ENCODE data around the gene CEP131.

DNA sequence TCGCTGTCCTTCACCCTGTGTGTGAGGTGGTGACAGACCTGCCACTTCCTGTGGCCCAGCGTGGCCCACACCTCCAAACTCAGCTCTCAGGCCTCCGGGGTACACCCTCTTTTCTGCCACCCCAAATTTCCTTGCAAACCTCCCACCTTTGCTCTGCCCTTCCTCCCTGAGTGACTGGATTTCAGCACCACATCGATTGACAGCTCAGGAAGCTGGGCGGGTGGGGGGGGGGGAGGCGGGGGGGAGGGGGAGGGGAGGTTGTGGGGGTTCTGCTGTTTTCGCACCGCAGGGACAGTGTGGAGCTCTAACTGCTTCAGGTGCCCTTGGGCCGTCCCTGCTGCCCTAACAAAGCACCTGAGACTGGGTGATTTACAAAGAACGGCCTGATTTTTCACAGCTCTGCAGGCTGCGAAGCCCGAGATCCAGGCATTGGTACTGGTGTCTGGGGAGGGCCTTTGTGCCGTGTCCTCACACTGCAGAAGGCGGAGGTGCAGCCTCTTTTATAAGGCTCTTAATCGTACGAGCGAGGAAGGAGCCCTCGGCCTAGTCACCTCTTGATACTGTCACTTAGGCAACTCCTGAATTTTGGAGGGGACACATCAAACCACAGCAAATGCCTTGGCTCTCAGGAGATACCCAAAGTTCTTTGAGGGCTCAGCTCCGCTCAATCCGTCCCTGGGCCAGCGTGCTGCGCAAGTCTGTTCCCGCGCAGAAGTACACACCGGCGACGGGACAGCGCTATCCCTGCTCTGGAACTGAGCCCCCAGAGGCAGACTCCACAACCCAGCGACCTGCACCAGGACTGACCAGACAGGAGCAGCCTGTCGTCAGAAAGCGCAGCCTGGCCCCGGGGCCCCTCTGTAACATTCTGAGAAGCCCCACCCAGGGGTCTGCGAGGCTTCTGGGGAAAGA, 19.9 kb upstream of the CEP131 start:
- TF ChIP-seq, protein P1, sequence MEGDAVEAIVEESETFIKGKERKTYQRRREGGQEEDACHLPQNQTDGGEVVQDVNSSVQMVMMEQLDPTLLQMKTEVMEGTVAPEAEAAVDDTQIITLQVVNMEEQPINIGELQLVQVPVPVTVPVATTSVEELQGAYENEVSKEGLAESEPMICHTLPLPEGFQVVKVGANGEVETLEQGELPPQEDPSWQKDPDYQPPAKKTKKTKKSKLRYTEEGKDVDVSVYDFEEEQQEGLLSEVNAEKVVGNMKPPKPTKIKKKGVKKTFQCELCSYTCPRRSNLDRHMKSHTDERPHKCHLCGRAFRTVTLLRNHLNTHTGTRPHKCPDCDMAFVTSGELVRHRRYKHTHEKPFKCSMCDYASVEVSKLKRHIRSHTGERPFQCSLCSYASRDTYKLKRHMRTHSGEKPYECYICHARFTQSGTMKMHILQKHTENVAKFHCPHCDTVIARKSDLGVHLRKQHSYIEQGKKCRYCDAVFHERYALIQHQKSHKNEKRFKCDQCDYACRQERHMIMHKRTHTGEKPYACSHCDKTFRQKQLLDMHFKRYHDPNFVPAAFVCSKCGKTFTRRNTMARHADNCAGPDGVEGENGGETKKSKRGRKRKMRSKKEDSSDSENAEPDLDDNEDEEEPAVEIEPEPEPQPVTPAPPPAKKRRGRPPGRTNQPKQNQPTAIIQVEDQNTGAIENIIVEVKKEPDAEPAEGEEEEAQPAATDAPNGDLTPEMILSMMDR (conservative IDR thresholded peaks at IDR 0.05 in 1 of 2, IDR thresholded peaks at IDR 0.05 in 1 of 2; ENCODE audit: extremely low read depth in 1 of 2, insufficient read depth in 1 of 2, low read depth in 1 of 2, low read length in 2 of 2) = no peak
- no peak for TF ChIP-seq EZH2 (IDR thresholded peaks at IDR 0.05; ENCODE audit: borderline replicate concordance, low read length)

All from mammary epithelial cell (primary cell).